ENCODE data around the gene CDK6.

Gene CDK6

DNA sequence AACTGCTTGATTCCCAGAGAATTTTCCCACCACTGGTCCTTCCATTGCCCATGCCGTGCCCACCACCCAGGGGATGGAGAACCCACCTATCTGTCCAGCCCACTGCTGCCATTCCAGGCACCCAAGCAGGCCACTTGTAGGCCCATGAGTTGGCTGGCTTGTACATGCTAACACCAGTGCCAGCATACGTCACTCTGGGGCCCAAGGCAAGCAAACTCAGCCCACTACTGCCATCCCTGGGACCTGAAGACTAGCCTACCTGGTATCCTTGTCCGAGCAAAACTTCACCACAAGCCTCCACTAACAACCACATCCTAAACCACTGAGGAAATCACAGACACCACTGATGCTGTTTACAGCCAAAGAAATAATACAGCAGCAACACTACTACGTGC is 44.7 kb upstream of the CDK6 start:
- H3K9ac ChIP-seq (ENCODE audit: low read depth, low read length) = no peak overlapping the region
- no peaks in the 10 kb centered on the region for H4K20me1 ChIP-seq (ENCODE audit: insufficient read depth, low read length)
- H3K4me1 ChIP-seq (ENCODE audit: insufficient read depth, low read length) = no peaks in the 10 kb centered on the region
- H3K79me2 ChIP-seq (ENCODE audit: insufficient read depth, low read length) = no peaks in the 10 kb centered on the region
- no peak overlapping the region for H3K4me3 ChIP-seq (ENCODE audit: low read depth in 1 of 2, low read length in 2 of 2)
- H2AFZ ChIP-seq (ENCODE audit: low read depth, low read length) = no peak overlapping the region
- no peaks in the 10 kb centered on the region for H3K27me3 ChIP-seq (ENCODE audit: insufficient read depth, low read length, poor library complexity)
- DNase-seq (no peak), ATAC-seq (ENCODE audit: insufficient read depth, low read depth) (peak; percentile 39; the same call in 1 of the 3 replicates)
- H3K4me2 ChIP-seq (ENCODE audit: insufficient read depth, low read length) = no peak overlapping the region
- TF ChIP-seq EZH2 (IDR thresholded peaks at IDR 0.05; ENCODE audit: borderline replicate concordance, low read depth, low read length, severe bottlenecking) (no peak), CTCF (IDR thresholded peaks at IDR 0.05; ENCODE audit: borderline replicate concordance, extremely low read depth, low read length, poor library complexity, severe bottlenecking) (no peak)
- H3K27ac ChIP-seq (ENCODE audit: low read length) = no peak overlapping the region
- H3K9me3 ChIP-seq (ENCODE audit: insufficient read depth, low read length, severe bottlenecking) = peaks cover 4% of the 10 kb centered on the region
- H3K36me3 ChIP-seq (ENCODE audit: insufficient read depth, low read length) = no peaks in the 10 kb centered on the region

DNA sequence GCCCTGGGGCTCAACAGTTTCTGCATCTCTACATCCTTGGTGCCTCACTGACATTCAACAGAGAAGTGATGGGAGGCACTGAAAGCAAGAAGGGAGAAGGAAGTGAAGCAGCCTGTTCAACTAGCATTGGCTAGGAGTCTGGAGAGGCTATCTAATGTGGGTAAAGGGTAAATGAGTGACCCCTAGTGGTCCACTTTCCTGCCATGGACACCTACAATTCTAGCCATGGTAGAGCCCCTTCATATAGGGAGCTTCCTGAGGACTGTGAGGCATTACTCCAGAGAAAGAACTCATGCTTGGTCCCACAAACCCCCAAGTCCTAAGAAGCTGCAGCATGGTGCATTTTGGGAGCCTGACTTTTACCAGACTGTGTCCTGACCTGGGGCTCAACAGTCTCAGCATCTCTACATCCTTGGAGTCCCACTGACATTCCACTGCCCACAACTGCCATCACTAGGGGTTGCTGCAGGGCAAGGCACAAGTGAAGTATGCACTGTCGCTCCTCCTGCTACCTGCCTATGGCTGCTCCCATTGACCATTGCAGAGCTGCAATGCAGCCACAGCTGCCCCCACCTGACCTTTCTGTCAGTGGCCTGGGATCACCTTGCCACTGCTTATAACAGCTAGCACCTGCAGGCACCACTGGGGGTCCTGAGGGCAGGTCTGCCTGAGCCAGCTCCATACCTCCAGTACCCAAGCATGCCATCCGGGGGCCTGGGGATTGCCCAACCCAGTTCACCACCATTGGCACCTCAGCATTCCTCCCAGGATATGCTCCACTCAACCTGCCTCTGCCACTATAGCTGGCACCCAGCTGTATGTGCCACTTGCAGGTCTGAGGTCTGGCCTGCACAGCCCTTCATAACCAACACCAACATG is 44.1 kb upstream of the CDK6 start:
- DNase-seq = no peak
- H4K20me1 ChIP-seq (ENCODE audit: insufficient read depth, low read length) = no peaks in the 10 kb centered on the region
- no peak overlapping the region for H3K27ac ChIP-seq (ENCODE audit: low read length)
- 0 out of 3 replicates have a peak, but pooled peaks have one; percentile 17 for ATAC-seq (ENCODE audit: insufficient read depth, low read depth)
- no peak for TF ChIP-seq EZH2 (IDR thresholded peaks at IDR 0.05; ENCODE audit: borderline replicate concordance, low read depth, low read length, severe bottlenecking)
- peak; percentile 11 for TF ChIP-seq CTCF (IDR thresholded peaks at IDR 0.05; ENCODE audit: borderline replicate concordance, extremely low read depth, low read length, poor library complexity, severe bottlenecking)
- H3K36me3 ChIP-seq (ENCODE audit: insufficient read depth, low read length) = 0 out of 2 replicates have a peak, but pooled peaks cover 6% of the 10 kb centered on the region
- peaks cover 4% of the 10 kb centered on the region for H3K9me3 ChIP-seq (ENCODE audit: insufficient read depth, low read length, severe bottlenecking)
- H3K9ac ChIP-seq (ENCODE audit: low read depth, low read length) = no peak overlapping the region
- H2AFZ ChIP-seq (ENCODE audit: low read depth, low read length) = no peak overlapping the region
- H3K4me1 ChIP-seq (ENCODE audit: insufficient read depth, low read length) = no peaks in the 10 kb centered on the region
- H3K27me3 ChIP-seq (ENCODE audit: insufficient read depth, low read length, poor library complexity) = no peaks in the 10 kb centered on the region
- no peak overlapping the region for H3K4me2 ChIP-seq (ENCODE audit: insufficient read depth, low read length)
- no peak overlapping the region for H3K4me3 ChIP-seq (ENCODE audit: low read depth in 1 of 2, low read length in 2 of 2)
- H3K79me2 ChIP-seq (ENCODE audit: insufficient read depth, low read length) = no peaks in the 10 kb centered on the region

GRCh38 chr7:92877367-92877766 is 41.0 kb upstream of the CDK6 start:
- DNase-seq = no peak
- Histone ChIP-seq H3K4me2 (ENCODE audit: insufficient read depth, low read length) (no peak overlapping the region), H3K4me3 (ENCODE audit: low read depth in 1 of 2, low read length in 2 of 2) (no peak overlapping the region), H3K9ac (ENCODE audit: low read depth, low read length) (no peak overlapping the region), H4K20me1 (ENCODE audit: insufficient read depth, low read length) (no peaks in the 10 kb centered on the region), H3K27me3 (ENCODE audit: insufficient read depth, low read length, poor library complexity) (no peaks in the 10 kb centered on the region), H3K9me3 (ENCODE audit: insufficient read depth, low read length, severe bottlenecking) (peaks cover 4% of the 10 kb centered on the region), H3K79me2 (ENCODE audit: insufficient read depth, low read length) (no peaks in the 10 kb centered on the region), H3K4me1 (ENCODE audit: insufficient read depth, low read length) (no peaks in the 10 kb centered on the region), H3K27ac (ENCODE audit: low read length) (no peak overlapping the region), H3K36me3 (ENCODE audit: insufficient read depth, low read length) (0 out of 2 replicates have a peak, but pooled peaks cover 6% of the 10 kb centered on the region), H2AFZ (ENCODE audit: low read depth, low read length) (no peak overlapping the region)
- ATAC-seq (ENCODE audit: insufficient read depth, low read depth) = peak; percentile 60
- TF ChIP-seq EZH2 (IDR thresholded peaks at IDR 0.05; ENCODE audit: borderline replicate concordance, low read depth, low read length, severe bottlenecking) = no peak
- TF ChIP-seq CTCF (IDR thresholded peaks at IDR 0.05; ENCODE audit: borderline replicate concordance, extremely low read depth, low read length, poor library complexity, severe bottlenecking) = no peak
